ENCODE measurements around the gene NADK2.
A peak's percentile ranks its signal among the peaks of the same experiment; 100 is the strongest.

NADK2 gene

GRCh38 chr5:36250427-36250826 lies 8.7 kb upstream of the NADK2 start:
- DNase-seq (ENCODE audit: low spot score) = no peak
- in situ Hi-C loops (cut with MboI; ENCODE audit: low pct_unique_long_range_greater_than_20kb, low sequenced_read_pairs, unreplicated experiment) = loop anchor here (25.0 kb wide), 1 partner anchor 437 kb away; no protein-coding TSS in a partner anchor
- no peak for TF ChIP-seq CTCF (IDR thresholded peaks at IDR 0.05; ENCODE audit: extremely low read depth, insufficient read depth, missing control alignments)

GRCh38 chr5:36246036-36246800 lies 4.5 kb upstream of the NADK2 start:
- TF ChIP-seq CTCF (IDR thresholded peaks at IDR 0.05; ENCODE audit: extremely low read depth, insufficient read depth, missing control alignments) = no peak
- DNase-seq (ENCODE audit: low spot score) = no peak
- in situ Hi-C loops (cut with MboI; ENCODE audit: low pct_unique_long_range_greater_than_20kb, low sequenced_read_pairs, unreplicated experiment) = no loop called here

GRCh38 chr5:36244076-36244475 lies 2.4 kb upstream of the NADK2 start:
- DNase-seq (ENCODE audit: low spot score) = no peak
- TF ChIP-seq CTCF (IDR thresholded peaks at IDR 0.05; ENCODE audit: extremely low read depth, insufficient read depth, missing control alignments) = no peak
- in situ Hi-C loops (cut with MboI; ENCODE audit: low pct_unique_long_range_greater_than_20kb, low sequenced_read_pairs, unreplicated experiment) = no loop called here

GRCh38 chr5:36243653-36244052 lies 1.9 kb upstream of the NADK2 start:
- in situ Hi-C loops (cut with MboI; ENCODE audit: low pct_unique_long_range_greater_than_20kb, low sequenced_read_pairs, unreplicated experiment) = no loop called here
- DNase-seq (ENCODE audit: low spot score) = no peak
- TF ChIP-seq CTCF (IDR thresholded peaks at IDR 0.05; ENCODE audit: extremely low read depth, insufficient read depth, missing control alignments) = no peak

- no peak for TF ChIP-seq CTCF (IDR thresholded peaks at IDR 0.05; ENCODE audit: extremely low read depth, insufficient read depth, missing control alignments)
- peak; percentile 12 for DNase-seq (ENCODE audit: low spot score)
- in situ Hi-C loops (cut with MboI; ENCODE audit: low pct_unique_long_range_greater_than_20kb, low sequenced_read_pairs, unreplicated experiment) = no loop called here
Measured at GRCh38 chr5:36242534-36243485, 1.1 kb upstream of the NADK2 start.

- TF ChIP-seq CTCF (IDR thresholded peaks at IDR 0.05; ENCODE audit: extremely low read depth, insufficient read depth, missing control alignments) = no peak
- in situ Hi-C loops (cut with MboI; ENCODE audit: low pct_unique_long_range_greater_than_20kb, low sequenced_read_pairs, unreplicated experiment) = no loop called here
Measured at GRCh38 chr5:36240779-36241630, 720 bp downstream of the NADK2 start.

More at GRCh38 chr5:36240779-36241630, 720 bp downstream of the NADK2 start:
- peak; percentile 57 for DNase-seq (ENCODE audit: low spot score)

Measured in GM13977 (cell line).